ENCODE measurements around the gene POMT2.

The POMT2 gene

DNA sequence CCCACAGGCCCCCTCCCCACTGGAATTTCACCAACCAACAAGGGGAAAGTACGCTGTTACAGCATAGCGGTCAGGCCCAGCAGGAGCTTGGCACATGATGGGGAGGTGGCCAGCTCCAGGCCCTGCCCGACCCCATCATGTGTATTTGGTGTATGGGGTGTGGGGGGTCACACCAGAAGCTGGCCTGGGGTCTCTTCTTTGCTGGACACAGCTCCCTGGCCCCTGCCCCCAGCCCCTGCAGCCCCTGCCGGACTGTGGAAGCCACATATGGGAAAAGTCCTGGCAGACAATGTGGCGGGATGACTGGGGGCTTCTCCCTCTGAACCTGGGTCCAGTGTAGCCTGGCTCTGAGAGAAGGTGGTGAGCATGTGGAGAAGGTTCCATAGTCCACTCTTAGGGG is 62.1 kb downstream of the POMT2 start:
- H3K4me3 ChIP-seq (ENCODE audit: low read depth, low read length), result no peak overlapping the region
- no peak for DNase-seq (ENCODE audit: low read depth)
- TF ChIP-seq, protein P1, sequence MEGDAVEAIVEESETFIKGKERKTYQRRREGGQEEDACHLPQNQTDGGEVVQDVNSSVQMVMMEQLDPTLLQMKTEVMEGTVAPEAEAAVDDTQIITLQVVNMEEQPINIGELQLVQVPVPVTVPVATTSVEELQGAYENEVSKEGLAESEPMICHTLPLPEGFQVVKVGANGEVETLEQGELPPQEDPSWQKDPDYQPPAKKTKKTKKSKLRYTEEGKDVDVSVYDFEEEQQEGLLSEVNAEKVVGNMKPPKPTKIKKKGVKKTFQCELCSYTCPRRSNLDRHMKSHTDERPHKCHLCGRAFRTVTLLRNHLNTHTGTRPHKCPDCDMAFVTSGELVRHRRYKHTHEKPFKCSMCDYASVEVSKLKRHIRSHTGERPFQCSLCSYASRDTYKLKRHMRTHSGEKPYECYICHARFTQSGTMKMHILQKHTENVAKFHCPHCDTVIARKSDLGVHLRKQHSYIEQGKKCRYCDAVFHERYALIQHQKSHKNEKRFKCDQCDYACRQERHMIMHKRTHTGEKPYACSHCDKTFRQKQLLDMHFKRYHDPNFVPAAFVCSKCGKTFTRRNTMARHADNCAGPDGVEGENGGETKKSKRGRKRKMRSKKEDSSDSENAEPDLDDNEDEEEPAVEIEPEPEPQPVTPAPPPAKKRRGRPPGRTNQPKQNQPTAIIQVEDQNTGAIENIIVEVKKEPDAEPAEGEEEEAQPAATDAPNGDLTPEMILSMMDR (IDR thresholded peaks at IDR 0.05; ENCODE audit: control insufficient read depth, extremely low read depth, insufficient read depth), result no peak

DNA sequence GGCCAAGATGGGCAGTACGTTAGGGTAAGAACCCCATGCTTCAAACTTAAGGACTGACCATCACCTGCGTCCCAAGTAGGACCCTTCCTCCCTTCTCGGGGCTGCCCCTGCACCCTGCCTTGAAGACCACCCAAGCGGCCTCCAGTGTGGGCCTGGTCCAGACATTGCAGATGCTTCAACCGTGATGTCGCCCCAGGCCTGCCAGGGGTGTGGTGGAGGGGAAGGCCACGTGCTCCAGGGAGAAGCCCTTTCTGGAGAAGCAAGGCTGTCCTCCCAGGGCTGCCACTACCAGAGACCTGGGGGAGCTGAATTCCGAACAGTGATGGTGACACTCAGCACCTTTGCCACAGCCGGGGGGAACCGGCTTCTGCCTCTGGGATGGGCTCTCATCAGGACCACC is 63.0 kb downstream of the POMT2 start:
- no peak overlapping the region for H3K4me3 ChIP-seq (ENCODE audit: low read depth, low read length)
- TF ChIP-seq, protein P1 (IDR thresholded peaks at IDR 0.05; ENCODE audit: control insufficient read depth, extremely low read depth, insufficient read depth), result no peak
- no peak for DNase-seq (ENCODE audit: low read depth)

DNA sequence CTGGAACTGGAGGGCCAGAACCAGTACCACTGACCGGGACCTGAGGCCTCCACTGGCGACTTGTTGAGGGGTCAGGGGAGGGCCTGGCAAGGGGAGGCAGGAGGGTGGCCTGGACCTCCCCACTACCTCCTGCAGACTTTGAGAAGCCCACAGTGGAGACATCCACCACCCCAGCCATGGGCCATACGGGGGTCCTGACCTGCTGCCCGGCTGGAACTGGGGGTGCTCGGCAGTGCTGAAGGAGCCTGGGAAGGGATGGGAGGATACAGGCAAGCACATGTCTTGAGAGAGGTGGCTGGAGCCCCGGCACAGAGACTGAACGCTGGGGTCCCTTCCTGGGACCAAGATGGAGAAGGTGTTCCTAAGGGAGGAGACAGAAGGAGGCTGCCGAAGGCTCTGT is 64.0 kb downstream of the POMT2 start:
- no peak for DNase-seq (ENCODE audit: low read depth)
- H3K4me3 ChIP-seq (ENCODE audit: low read depth, low read length), result no peak overlapping the region
- TF ChIP-seq, protein P1 (IDR thresholded peaks at IDR 0.05; ENCODE audit: control insufficient read depth, extremely low read depth, insufficient read depth), result no peak

DNA sequence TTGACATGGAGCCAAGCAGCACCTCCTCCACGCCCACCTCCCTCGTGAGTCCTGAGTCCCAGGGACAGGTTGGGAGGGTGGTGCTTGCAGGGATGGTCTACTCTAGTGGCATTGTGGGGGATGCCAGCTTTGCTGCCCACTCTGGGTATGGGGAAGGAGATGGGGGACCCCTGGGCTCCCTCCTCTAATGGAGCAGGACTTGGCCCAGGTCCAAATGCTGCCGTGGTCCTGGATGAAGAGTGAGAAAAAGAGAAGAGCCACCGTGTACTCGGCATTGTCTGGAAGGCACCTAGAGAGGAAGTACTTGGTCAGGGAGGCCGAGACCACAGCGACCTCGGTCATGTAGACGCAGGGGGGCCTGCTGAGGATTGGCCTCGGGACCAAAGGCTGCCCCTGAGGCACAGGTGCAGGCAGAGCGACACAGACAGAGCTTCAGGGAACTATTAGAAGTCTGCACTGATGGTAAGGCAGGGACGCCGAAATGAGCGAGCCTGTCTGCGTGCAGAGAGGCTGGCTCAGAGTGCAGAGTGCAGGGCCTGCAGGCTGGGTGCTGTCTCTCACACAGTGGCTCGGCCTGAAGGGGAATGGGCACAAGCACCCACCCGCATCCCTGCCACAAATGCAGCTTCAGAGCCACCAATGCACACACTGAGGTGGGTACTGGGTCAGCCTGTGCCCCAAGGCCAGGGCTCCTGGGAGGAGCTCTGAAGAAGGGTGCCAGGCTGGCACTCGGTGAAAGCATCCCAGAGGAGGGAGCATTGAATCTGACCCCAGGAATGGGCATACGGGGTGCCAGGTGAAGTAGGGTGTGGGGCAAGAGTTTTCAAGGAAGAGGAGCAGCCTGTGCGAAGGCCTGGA is 67.1 kb downstream of the POMT2 start:
- TF ChIP-seq, protein P1 (IDR thresholded peaks at IDR 0.05; ENCODE audit: control insufficient read depth, extremely low read depth, insufficient read depth), result no peak
- no peak for DNase-seq (ENCODE audit: low read depth)
- no peak overlapping the region for H3K4me3 ChIP-seq (ENCODE audit: low read depth, low read length)

DNA sequence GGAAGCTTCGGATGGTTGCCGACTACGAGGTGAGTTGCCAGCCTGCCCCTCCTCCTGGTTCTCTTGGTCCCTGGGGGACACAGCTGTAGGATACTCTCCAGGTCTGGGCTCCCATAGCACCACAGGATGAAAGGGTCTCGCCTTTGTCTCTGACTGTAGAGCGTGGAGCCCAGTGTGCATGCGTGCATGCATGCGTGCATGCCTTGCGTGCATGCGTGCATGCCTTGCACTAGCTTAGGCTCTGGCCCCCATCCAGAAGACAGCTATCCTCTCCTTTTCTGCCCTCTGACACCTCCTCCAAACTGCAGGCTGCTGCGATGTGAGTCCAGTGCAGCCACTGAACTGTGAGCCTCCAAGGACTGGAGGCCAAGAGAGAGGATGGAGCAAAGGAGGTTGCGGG is 68.8 kb downstream of the POMT2 start:
- TF ChIP-seq, protein P1 (IDR thresholded peaks at IDR 0.05; ENCODE audit: control insufficient read depth, extremely low read depth, insufficient read depth), result no peak
- DNase-seq (ENCODE audit: low read depth), result no peak
- no peak overlapping the region for H3K4me3 ChIP-seq (ENCODE audit: low read depth, low read length)

DNA sequence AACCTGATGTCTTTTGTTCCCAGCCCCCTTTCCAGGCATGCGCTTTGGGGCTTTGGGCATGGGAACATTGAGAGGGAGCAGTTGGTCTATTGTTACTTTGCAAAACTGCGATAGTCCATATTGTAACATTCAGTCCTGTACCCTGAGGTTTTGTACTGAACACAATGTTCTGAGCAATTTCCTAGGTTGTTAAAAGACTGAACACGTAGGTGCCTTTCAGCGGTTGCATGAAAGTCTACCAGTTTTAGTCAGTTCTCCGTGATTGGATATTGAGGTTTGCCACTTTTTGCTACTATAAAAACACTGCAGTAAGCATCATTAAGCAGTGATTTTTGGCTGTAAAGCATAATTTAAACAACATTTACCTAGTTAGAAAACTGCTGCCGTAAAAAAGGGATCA is 69.8 kb downstream of the POMT2 start:
- no peak for DNase-seq (ENCODE audit: low read depth)
- no peak overlapping the region for H3K4me3 ChIP-seq (ENCODE audit: low read depth, low read length)
- TF ChIP-seq, protein P1 (IDR thresholded peaks at IDR 0.05; ENCODE audit: control insufficient read depth, extremely low read depth, insufficient read depth), result no peak

DNA sequence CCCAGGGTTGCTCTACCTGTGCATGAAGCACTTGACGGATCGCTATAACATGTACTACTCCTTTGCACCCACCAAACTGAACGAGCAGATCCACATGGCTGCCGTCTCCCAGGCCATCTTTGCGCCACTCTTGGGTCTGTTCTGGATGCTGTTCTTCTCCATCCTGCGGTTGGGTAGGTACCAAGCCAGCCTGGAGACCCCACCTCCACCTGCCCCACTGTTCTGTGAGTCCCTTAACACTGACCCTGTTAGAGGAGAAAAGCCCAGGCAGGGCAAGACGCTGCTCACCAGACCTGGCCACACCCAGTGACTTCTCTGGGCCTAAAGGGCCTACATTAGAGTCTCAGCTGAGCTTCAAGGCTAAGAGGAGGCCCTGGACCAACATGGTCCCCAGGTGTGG is 71.4 kb downstream of the POMT2 start:
- TF ChIP-seq, protein P1 (IDR thresholded peaks at IDR 0.05; ENCODE audit: control insufficient read depth, extremely low read depth, insufficient read depth), result no peak
- H3K4me3 ChIP-seq (ENCODE audit: low read depth, low read length), result no peak overlapping the region
- DNase-seq (ENCODE audit: low read depth), result no peak

Measured in LNCaP clone FGC (cell line).